ENCODE data around the gene FOXO3.
"Not testable (repeated sequence)": the region's sequence is repeated elsewhere in the genome, so short reads cannot be mapped to it uniquely, and the experiment has no call there.

FOXO3 gene

GRCh38 chr6:108560463-108561308, at the start of gene FOXO3:
Gene FOXO3, plus strand, starts transcription at chr6:108560917. Its CDS starts 292 bp downstream, at chr6:108561209.
- peak; percentile 69 for DNase-seq

DNA sequence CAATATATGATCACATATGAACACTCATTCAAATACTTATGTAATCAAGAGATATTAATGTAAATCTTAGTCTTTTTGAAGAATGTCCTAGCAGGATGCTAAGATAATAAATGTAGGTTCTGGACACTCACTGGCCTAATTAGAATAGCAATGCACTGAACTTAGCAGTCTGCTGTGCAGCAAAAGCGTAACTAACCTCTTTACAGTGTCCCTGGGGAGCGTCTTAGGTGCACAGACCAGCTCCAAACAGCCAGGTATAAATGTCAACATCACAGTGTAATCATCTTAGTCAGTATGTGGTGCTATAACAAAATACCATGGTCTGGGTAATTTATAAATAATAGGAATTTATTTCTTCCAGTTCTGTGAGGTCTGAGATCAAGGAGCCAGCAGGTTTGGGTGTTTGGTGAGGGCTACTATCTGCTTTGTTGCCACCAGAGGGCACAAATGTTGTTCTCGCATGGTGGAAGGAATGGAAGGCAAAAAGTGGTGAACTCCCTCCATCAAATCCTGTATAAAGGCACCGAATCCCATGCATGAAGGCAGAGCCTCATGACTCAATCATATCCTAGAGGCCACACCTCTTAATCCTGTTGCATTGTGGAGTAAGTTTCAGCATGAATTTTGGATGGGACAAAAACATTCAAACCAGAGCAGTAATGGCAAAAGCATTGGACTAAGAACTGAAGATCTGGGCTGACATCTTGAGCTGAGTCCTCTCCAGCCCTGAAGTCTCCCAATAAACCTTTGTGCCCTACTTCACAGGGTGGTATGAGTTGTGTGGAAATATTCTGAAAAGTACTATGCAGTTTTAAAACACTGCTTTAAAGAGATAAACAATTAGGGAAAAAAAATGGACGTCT, 41.8 kb upstream of the FOXO3 start:
- peak; percentile 1 for DNase-seq

- DNase-seq = no peak
Measured at GRCh38 chr6:108521616-108522107, 39.1 kb upstream of the FOXO3 start.

DNA sequence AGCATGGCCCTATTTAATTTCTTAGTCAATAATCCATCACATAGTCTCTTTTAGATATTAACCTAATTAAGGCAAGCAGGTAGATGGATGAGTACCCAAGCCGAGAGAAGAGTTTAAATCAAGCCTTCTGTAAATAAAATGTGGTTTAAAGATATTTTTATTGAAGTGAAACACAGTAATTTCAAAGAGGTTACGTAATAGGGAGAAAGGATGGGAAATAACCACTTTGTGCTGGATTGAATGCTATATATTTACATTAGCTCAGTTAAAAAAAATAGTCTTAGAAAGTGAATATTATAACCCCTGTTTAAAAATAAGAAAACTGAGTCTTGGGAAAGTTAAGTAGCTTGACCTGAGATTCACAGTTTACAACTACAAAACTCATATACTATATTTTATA, 37.0 kb upstream of the FOXO3 start:
- no peak for DNase-seq

- DNase-seq = no peak
Measured at GRCh38 chr6:108524528-108525248, 36.0 kb upstream of the FOXO3 start.

DNA sequence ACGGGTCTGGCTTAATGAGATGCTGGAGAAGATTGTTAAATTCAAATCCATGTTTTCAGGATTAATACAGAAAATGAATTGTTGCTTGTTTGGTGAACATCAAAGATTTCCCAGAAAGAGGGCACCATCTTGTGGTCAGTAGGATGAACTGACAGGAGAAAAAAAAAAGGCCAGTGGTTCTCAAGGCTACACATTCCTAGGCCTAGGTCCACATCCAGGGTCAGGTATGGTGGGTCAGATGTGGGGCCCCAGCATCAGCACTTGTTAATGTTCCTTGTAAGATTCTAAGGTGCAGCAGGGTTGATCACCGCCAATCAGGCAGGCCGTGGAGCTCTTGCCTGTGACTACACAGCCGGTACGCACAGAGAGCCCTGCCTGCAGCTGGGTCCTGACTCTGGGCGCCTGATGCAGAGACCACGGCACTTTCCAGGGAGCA, 34.0 kb upstream of the FOXO3 start:
- no peak for DNase-seq

DNA sequence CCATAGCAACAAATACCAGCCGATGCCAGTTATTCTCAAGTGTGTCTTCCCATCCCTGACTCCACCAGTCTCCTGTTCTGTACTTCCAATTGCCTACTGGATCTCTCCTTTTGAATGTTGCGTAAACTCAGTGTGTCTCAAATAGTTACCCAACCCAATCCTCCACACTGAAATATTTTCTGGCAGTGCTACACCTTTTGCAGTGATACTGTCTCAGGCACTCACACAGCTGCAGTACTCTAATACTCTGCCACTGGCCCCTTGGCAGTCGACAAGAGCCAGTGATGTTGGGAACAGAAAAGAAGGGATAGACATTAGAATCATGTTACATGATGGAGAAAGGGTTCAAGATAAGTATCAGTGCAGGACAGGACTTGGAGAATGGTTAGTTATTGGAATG, 31.8 kb upstream of the FOXO3 start:
- DNase-seq = no peak

DNA sequence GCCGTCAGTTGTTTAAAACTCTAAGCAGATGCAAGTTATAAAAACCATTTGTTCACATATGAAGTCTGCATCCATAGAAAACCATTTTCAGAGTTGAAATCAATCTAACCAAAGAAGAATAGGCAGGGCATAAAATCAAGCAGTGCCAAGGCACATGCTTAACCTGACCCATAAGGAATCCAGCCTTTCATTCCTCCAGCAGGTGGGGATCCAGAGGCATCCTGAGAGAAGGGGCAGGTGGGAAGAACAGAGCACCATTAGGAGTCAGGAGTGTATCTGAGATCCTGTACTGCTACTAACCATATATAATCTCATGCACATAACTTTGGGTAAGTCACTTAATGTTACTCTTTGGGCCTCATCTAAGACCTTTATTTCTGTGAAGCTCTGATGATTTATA, 29.4 kb upstream of the FOXO3 start:
- DNase-seq = no peak

DNA sequence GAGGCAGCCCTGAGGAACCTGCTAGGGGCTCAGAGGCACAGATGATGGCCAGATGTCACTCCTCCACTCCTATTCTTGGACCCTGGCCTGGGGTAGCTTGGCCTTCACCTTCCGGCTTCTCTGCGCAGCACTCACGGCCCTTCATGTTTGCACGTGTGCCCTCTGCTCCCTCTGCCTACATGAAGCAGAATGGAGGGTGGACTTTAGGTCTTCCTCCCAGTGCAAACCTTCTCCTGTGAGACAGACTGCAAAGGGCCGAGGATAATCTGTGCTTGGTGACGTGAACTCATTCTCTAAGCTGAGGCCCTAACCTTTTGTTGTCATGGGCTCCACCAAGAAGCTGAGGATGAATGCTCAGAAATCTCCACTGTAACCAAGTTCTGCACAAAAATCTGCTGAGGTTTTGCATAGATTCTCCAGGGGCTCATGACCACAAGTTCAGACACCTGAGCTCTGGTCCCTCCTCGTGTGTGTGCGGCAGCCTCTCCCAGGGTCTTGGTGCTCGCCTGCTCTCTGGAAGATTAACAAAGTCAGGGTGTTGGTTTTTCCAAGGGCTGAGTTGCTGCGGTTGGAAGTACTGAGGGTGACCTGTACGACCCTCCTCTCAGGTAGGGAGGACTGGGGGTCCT, 25.5 kb upstream of the FOXO3 start:
- no peak for DNase-seq

DNA sequence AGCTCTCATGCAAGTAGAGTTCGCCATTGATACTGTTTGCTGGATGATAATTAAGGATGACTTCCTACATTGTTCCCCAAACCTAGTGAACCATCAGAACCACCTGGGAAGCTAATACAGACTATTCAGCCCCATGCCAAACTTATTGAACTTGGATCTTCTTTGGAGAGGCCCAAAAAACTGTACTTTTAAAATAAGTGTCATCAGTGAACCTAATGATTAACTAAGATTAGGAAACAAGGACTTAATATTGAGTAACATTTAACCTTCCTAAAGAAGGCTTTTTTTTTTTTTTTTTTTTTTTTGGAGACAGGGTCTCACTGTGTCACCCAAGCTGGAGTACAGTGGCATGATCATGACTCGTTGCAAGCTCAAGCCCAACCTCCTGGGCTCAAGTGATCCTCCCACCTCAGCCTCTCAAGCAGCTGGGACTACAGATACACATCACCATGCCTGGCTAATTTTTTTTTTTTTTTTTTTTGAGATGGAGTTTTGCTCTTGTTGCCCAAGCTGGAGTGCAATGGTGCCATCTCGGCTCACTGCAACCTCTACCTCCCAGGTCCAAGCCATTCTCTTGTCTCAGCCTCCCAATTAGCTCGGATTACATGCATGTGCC, 24.7 kb upstream of the FOXO3 start:
- DNase-seq = not testable (repeated sequence)

DNA sequence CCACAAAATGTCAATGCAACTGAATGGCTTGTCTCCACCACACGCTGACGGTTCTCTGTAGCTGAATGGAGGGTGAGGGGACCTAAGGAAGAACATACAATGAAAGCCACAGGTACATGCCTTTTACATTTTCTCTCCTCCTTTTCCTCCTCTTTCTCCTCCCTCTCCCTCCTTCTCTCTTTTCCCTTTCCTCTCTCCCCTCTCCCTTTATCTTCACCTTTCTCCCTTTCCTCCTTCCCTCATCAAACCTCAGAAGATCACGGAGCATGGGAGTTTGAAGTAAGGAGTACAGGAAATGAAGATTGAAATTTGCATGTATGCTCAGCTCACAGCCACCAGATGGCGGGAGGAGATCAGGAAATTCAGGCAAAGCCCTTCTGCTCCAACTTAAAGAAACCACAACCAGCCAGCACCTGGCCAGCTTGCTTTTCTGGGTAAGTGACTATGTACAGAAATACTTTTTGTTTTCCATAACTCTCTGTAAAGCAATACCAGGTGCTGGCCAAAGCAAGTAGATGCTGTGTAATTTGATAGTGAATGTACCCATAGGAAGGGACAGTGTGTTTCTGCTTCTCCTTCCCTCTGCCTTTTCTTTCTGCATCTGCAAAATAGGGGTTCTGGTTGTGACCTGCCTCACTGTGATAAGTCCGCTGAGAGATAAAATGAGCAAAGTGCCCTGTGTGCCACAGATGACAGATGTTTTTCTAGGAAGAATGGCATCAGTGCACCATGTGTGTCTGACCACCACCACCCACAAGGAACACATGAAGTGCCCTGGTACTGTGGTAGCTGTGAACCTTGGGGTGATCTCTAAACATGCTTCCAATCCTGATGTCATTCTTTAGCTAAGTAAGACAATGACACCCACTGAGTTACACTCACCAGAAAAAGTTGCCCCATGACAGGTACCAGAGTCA, 18.6 kb upstream of the FOXO3 start:
- DNase-seq = peak; percentile 81

- no peak for DNase-seq
Measured at GRCh38 chr6:108543175-108543940, 17.4 kb upstream of the FOXO3 start.

DNA sequence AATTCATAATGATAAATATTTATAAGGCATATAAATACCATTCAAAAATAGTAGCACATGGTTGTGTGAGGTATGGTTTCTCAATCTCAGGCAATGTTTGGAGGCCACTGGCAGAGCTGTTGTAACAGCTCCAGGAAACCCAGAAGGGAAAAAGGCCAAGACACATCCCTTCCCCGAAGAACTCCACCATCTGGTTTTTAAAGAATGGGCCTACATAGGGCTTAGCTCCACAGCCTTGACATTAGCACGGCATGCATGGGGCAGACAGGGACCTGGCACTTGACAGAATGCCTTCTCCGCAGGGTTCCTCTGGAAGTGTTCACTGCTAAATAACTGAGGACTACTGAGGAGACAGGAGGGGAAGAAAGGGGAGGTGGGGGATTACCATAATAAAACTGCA, 16.1 kb upstream of the FOXO3 start:
- DNase-seq = no peak

DNA sequence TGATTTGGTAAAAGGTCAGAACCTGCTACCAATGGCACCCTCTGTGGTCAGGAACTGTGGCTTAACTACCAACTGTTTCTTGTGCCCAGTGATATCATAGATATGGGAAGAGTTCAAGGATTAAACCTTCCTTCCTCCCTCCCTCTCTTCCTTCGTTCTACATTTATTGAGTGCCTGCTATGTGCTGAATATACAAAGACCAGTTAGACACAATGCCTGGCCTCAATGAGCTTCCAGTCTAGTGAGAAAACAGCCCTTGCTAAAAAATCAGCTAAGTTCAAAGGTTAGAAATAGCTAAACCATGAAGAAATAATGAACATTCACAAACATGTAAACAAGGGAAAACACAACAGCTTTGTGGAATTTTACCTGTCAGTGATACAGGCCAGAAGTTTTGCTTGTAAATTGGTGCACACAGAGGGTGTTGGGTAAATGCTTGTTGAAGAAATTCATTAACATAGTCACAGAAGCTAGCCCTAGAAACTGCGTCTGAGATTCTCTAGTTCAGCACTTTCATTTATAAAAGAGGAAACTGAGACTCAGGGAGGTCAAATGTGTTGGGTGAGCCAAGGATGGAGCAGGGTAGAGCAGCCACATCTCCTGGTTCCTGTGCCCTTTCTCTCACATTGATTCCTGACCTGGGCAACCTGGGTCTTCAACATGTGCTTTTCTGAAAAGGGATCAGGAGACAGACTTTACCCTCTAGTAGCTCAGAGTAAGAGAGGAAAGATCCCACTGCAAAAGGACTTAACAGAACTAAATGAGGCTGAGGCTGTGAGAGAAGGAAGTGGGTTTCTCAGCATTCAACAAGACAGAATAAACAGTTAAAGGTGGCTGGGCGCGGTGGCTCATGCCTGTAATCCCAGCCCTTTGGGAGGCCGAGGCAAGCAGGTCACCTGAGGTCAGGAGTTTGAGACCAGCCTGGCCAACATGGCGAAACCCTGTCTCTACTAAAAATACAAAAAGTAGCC, 14.4 kb upstream of the FOXO3 start:
- DNase-seq = no peak

GRCh38 chr6:108549241-108549640, 11.5 kb upstream of the FOXO3 start:
- DNase-seq = no peak

- no peak for DNase-seq
Measured at GRCh38 chr6:108549741-108550140, 11.0 kb upstream of the FOXO3 start.

DNA sequence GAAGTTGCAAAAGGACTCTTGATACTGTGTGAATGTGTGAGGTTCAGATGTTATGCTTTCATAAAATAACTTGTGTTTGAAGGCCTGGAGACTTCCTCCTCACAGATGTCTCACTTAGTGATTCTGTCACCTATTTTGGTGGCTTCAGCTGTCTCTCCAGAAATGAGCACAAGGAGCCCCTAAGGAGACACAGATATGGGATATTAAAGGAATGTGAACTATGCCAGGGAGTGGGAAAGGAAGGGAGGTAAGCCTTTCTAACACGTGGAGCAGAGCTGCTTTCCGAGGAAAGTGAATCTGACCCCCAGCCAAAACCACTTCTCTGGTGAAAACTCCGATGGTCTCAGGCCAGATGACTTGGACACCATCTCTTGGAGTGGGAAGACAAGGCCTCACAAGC, 10.5 kb upstream of the FOXO3 start:
- no peak for DNase-seq

DNA sequence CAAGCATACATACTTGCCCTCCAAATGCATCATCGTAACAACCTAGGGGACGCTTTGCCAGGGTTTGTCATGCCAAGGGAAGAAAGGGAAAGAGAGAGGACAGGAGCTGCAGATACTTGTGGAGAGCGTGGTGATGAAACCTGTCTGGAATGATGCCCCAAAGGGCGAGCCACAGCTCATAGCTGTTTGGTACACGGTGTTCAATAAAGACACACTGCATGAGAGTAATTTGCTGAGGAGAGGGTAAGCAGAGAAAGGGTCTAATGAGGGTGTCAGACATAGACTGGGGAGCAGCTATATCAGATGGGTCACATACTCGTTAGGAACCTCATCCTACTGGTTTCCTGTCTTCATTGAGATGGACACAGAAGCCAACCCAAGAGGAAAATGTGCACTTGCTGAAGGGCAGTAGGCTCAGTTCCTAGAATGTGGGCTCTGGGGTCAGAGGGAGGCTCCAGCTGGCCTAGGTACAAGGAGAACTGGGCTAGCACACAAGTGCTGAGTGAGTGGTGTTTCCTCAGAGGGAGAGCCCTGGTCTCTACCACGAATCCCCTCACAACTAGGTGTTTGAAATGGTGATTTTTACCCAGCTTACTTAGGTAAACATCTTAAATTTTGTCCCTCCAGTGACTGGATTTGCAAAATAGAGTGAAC, 5.2 kb upstream of the FOXO3 start:
- DNase-seq = no peak

Measured in CD4-positive, alpha-beta T cell treated with Interleukin-6 for 4 hours (primary cell).